ENCODE measurements around the gene FAT1. TPM values are rescaled to one million over a fixed set of nuclear protein-coding genes. Genes with fewer than 3 reads are reported as not detected.

FAT1 gene
- total and polyA plus RNA-seq, 2 donors (not counting 3 experiments of a cell fraction or from before 2014, with no cell fraction given) = 9.2 to 9.8 TPM

DNA sequence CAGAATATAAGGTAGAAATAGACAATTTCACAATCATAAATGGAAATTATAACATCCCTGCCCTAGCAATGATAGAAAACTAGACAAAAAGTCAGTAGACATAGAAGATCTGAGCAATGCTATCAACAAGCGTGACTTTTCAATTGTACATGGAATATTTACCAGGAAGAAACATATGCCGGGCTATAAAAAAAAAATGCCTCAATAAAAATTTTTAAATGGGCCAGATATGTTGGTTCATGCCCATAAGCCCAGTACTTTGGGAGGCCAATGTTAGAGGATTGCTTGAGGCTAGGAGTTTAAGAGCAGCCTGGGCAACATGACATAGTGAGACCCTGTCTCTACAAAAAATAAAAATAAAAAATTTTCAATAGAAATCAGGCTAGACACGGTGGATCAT, 163.0 kb downstream of the FAT1 start:
- no peak overlapping the region for H3K9ac ChIP-seq (replicated peaks; ENCODE audit: extremely low read depth, insufficient read depth, low read length)
- H3K4me1 ChIP-seq (ENCODE audit: control insufficient read depth, extremely low read depth, insufficient read depth, low read length) = no peaks in the 10 kb centered on the region
- H3K9me3 ChIP-seq (replicated peaks; ENCODE audit: control insufficient read depth, insufficient read depth, low read length) = no peaks in the 10 kb centered on the region
- ChIA-PET CTCF (no interaction called here), POLR2A (no interaction called here)
- dilution Hi-C loops (cut with MboI; ENCODE audit: extremely low pct_ligation_motif_present, low sequenced_read_pairs) (no loop called here), intact Hi-C loops (cut with micrococcal nuclease) (no loop called here)
- H3K79me2 ChIP-seq (ENCODE audit: control insufficient read depth, insufficient read depth, low read length) = no peaks in the 10 kb centered on the region
- no peak overlapping the region for H3K27ac ChIP-seq (ENCODE audit: insufficient read depth, low read depth, low read length)
- no TSS peak for BruUV-seq (replicated peaks)
- no peak overlapping the region for H3K4me3 ChIP-seq (replicated peaks in 1 of 3; ENCODE audit: insufficient read depth in 1 of 3, low read depth in 1 of 3, low read length in 3 of 3)
- no peaks in the 10 kb centered on the region for H3K9me1 ChIP-seq (replicated peaks; ENCODE audit: control insufficient read depth, extremely low read depth, insufficient read depth, low read length)
- TF ChIP-seq FOS (IDR thresholded peaks at IDR 0.05; ENCODE audit: borderline replicate concordance, insufficient read depth, low read length) (no peak), GATA2 (IDR thresholded peaks at IDR 0.05; ENCODE audit: insufficient read depth, insufficient read length, low read depth, low read length) (no peak), MYC (IDR thresholded peaks at IDR 0.05; ENCODE audit: low read depth, low read length) (no peak), POLR2AphosphoS5 (IDR thresholded peaks at IDR 0.05; ENCODE audit: insufficient read depth, low read depth, low read length) (no peak), JUN (IDR thresholded peaks at IDR 0.05; ENCODE audit: borderline replicate concordance, insufficient read depth, insufficient read length, low read depth) (no peak), EZH2 (IDR thresholded peaks at IDR 0.05; ENCODE audit: borderline replicate concordance, low read depth, low read length, severe bottlenecking) (no peak), POLR2A (IDR thresholded peaks at IDR 0.05; ENCODE audit: low read depth, low read length) (no peak)
- TF ChIP-seq, protein P1, sequence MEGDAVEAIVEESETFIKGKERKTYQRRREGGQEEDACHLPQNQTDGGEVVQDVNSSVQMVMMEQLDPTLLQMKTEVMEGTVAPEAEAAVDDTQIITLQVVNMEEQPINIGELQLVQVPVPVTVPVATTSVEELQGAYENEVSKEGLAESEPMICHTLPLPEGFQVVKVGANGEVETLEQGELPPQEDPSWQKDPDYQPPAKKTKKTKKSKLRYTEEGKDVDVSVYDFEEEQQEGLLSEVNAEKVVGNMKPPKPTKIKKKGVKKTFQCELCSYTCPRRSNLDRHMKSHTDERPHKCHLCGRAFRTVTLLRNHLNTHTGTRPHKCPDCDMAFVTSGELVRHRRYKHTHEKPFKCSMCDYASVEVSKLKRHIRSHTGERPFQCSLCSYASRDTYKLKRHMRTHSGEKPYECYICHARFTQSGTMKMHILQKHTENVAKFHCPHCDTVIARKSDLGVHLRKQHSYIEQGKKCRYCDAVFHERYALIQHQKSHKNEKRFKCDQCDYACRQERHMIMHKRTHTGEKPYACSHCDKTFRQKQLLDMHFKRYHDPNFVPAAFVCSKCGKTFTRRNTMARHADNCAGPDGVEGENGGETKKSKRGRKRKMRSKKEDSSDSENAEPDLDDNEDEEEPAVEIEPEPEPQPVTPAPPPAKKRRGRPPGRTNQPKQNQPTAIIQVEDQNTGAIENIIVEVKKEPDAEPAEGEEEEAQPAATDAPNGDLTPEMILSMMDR (IDR thresholded peaks at IDR 0.05; ENCODE audit: extremely low read depth in 1 of 2, insufficient read depth in 1 of 2, low read depth in 1 of 2, low read length in 2 of 2) = no peak
- TF ChIP-seq, protein P2, sequence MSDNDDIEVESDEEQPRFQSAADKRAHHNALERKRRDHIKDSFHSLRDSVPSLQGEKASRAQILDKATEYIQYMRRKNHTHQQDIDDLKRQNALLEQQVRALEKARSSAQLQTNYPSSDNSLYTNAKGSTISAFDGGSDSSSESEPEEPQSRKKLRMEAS (IDR thresholded peaks at IDR 0.05; ENCODE audit: insufficient read depth, insufficient read length) = no peak
- H3K27me3 ChIP-seq (ENCODE audit: control insufficient read depth in 2 of 2, insufficient read depth in 2 of 2, low read length in 2 of 2) = no peaks in the 10 kb centered on the region
- no peak overlapping the region for H3K4me2 ChIP-seq (ENCODE audit: insufficient read depth, low read length)
- no peaks in the 10 kb centered on the region for H3K36me3 ChIP-seq (ENCODE audit: control insufficient read depth in 2 of 2, extremely low read depth in 1 of 2, insufficient read depth in 2 of 2, low read length in 2 of 2)
- H2AFZ ChIP-seq (ENCODE audit: low read depth, low read length) = no peak overlapping the region
- FAIRE-seq (no peak), DNase-seq (ENCODE audit: low read depth, low spot score) (no peak)
- H4K20me1 ChIP-seq (replicated peaks; ENCODE audit: control insufficient read depth, extremely low read depth, insufficient read depth, low read length) = no peaks in the 10 kb centered on the region
